ENCODE measurements around the gene AHCTF1.

AHCTF1 gene

GRCh38 chr1:246931549-246932365 is at the start of gene AHCTF1:
Gene AHCTF1, minus strand, starts transcription at chr1:246931948. Its CDS starts 13,578 bp downstream, at chr1:246918370.
- peaks cover 8% of the 10 kb centered on the region; the same call in 1 of the 2 replicates for H3K36me3 ChIP-seq (ENCODE audit: insufficient read depth)
- peak within 1 kb of the TSS; percentile 92 for H3K9ac ChIP-seq
- peaks cover 44% of the 10 kb centered on the region for H3K79me2 ChIP-seq (ENCODE audit: insufficient read depth, low read depth)
- peak within 1 kb of the TSS; percentile 74 for H3K4me3 ChIP-seq (IDR thresholded peaks at IDR 0.05; ENCODE audit: insufficient read depth, low read depth, low read length)
- peaks cover 19% of the 10 kb centered on the region for H3K4me1 ChIP-seq (ENCODE audit: low read depth, poor library complexity, severe bottlenecking)
- peak within 1 kb of the TSS; percentile 91 for H3K27ac ChIP-seq
- H3K27me3 ChIP-seq (ENCODE audit: insufficient read depth, low read depth) = no peaks in the 10 kb centered on the region
- H3K4me2 ChIP-seq = peak within 1 kb of the TSS; percentile 86
- peak within 1 kb of the TSS; percentile 89 for H2AFZ ChIP-seq (ENCODE audit: low read depth)
- H4K20me1 ChIP-seq (ENCODE audit: insufficient read depth) = no peaks in the 10 kb centered on the region
- TF ChIP-seq, protein P1, sequence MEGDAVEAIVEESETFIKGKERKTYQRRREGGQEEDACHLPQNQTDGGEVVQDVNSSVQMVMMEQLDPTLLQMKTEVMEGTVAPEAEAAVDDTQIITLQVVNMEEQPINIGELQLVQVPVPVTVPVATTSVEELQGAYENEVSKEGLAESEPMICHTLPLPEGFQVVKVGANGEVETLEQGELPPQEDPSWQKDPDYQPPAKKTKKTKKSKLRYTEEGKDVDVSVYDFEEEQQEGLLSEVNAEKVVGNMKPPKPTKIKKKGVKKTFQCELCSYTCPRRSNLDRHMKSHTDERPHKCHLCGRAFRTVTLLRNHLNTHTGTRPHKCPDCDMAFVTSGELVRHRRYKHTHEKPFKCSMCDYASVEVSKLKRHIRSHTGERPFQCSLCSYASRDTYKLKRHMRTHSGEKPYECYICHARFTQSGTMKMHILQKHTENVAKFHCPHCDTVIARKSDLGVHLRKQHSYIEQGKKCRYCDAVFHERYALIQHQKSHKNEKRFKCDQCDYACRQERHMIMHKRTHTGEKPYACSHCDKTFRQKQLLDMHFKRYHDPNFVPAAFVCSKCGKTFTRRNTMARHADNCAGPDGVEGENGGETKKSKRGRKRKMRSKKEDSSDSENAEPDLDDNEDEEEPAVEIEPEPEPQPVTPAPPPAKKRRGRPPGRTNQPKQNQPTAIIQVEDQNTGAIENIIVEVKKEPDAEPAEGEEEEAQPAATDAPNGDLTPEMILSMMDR (conservative IDR thresholded peaks at IDR 0.05; ENCODE audit: low read depth, low read length) = no peak

- no peak overlapping the region for H3K27ac ChIP-seq
- no peaks in the 10 kb centered on the region for H4K20me1 ChIP-seq (ENCODE audit: insufficient read depth)
- TF ChIP-seq, protein P1 (conservative IDR thresholded peaks at IDR 0.05; ENCODE audit: low read depth, low read length) = no peak
- no peaks in the 10 kb centered on the region for H3K27me3 ChIP-seq (ENCODE audit: insufficient read depth, low read depth)
- no peak overlapping the region for H3K4me3 ChIP-seq (IDR thresholded peaks at IDR 0.05; ENCODE audit: insufficient read depth, low read depth, low read length)
- no peak overlapping the region for H2AFZ ChIP-seq (ENCODE audit: low read depth)
- H3K79me2 ChIP-seq (ENCODE audit: insufficient read depth, low read depth) = no peaks in the 10 kb centered on the region
- no peaks in the 10 kb centered on the region for H3K36me3 ChIP-seq (ENCODE audit: insufficient read depth)
- H3K4me2 ChIP-seq = no peak overlapping the region
- H3K9ac ChIP-seq = no peak overlapping the region
- no peaks in the 10 kb centered on the region for H3K4me1 ChIP-seq (ENCODE audit: low read depth, poor library complexity, severe bottlenecking)
These were observed 47.0 kb upstream of the AHCTF1 start for GRCh38 chr1:246978785-246979184.

DNA sequence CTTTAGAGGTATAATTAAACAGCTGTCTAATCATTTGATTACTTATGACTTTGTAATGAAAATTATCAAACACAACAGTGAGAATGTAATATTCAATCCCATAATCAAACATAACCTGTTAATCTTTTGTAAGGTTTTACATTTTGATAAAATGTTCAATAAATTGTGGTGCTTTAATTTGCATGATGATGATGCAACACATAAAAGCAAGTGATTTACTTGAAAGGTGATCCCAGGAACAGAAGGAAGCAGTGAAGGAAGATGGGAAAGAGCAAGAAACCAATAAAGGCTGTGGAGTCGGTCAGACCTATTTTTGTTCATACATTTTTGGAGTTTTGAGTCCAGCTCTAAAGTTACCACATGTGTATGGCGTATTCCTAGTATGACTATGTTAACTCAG is 46.5 kb upstream of the AHCTF1 start:
- H3K27me3 ChIP-seq (ENCODE audit: insufficient read depth, low read depth) = no peaks in the 10 kb centered on the region
- no peak overlapping the region for H2AFZ ChIP-seq (ENCODE audit: low read depth)
- TF ChIP-seq, protein P1 (conservative IDR thresholded peaks at IDR 0.05; ENCODE audit: low read depth, low read length) = no peak
- H4K20me1 ChIP-seq (ENCODE audit: insufficient read depth) = no peaks in the 10 kb centered on the region
- H3K36me3 ChIP-seq (ENCODE audit: insufficient read depth) = no peaks in the 10 kb centered on the region
- H3K4me1 ChIP-seq (ENCODE audit: low read depth, poor library complexity, severe bottlenecking) = no peaks in the 10 kb centered on the region
- H3K9ac ChIP-seq = no peak overlapping the region
- H3K79me2 ChIP-seq (ENCODE audit: insufficient read depth, low read depth) = no peaks in the 10 kb centered on the region
- no peak overlapping the region for H3K27ac ChIP-seq
- no peak overlapping the region for H3K4me3 ChIP-seq (IDR thresholded peaks at IDR 0.05; ENCODE audit: insufficient read depth, low read depth, low read length)
- H3K4me2 ChIP-seq = no peak overlapping the region

GRCh38 chr1:246971969-246972368 is 40.2 kb upstream of the AHCTF1 start:
- Histone ChIP-seq H4K20me1 (ENCODE audit: insufficient read depth) (no peaks in the 10 kb centered on the region), H2AFZ (ENCODE audit: low read depth) (no peak overlapping the region), H3K79me2 (ENCODE audit: insufficient read depth, low read depth) (no peaks in the 10 kb centered on the region), H3K4me3 (IDR thresholded peaks at IDR 0.05; ENCODE audit: insufficient read depth, low read depth, low read length) (no peak overlapping the region), H3K27me3 (ENCODE audit: insufficient read depth, low read depth) (no peaks in the 10 kb centered on the region), H3K4me2 (no peak overlapping the region), H3K27ac (no peak overlapping the region), H3K36me3 (ENCODE audit: insufficient read depth) (no peaks in the 10 kb centered on the region), H3K4me1 (ENCODE audit: low read depth, poor library complexity, severe bottlenecking) (no peaks in the 10 kb centered on the region), H3K9ac (no peak overlapping the region)
- TF ChIP-seq, protein P1 (conservative IDR thresholded peaks at IDR 0.05; ENCODE audit: low read depth, low read length) = no peak
